HG02943 (cell line): ENCODE results near the gene GRID1.

ENCODE experiments used
- ATAC-seq: cut with Tn5 transposase; IDR thresholded peaks from one replicate; pipeline ENCODE4 v1.9.1; 2021; ENCODE audit warnings: mild to moderate bottlenecking, low read depth, moderate library complexity; ENCODE audit not compliant: unreplicated experiment

GRID1 gene

DNA sequence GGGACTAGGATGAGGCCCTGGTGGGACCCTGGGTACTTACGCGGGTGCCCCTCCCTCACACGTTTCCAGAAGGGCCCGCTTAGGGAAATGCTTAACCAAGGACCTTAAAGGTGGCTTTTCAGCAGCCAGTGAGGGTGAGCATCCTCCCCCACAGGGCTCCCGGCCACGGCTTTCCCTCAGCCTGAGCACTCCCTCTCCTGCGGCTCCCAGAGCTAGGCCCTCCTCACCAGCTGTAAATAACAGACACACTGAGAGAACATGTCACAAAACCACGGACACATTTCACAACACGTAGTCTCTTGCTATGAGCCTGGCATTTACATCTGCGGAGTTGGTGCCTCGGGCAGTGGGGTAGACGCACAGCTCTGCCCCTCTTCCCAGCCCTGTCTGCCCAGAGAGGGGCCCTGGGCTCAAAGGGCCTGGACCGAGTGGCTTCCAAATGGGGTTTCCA, 25.2 kb downstream of the GRID1 start:
- no peak for ATAC-seq

- ATAC-seq = no peak
Observed at GRCh38 chr10:86340991-86341260, 25.7 kb downstream of the GRID1 start.

DNA sequence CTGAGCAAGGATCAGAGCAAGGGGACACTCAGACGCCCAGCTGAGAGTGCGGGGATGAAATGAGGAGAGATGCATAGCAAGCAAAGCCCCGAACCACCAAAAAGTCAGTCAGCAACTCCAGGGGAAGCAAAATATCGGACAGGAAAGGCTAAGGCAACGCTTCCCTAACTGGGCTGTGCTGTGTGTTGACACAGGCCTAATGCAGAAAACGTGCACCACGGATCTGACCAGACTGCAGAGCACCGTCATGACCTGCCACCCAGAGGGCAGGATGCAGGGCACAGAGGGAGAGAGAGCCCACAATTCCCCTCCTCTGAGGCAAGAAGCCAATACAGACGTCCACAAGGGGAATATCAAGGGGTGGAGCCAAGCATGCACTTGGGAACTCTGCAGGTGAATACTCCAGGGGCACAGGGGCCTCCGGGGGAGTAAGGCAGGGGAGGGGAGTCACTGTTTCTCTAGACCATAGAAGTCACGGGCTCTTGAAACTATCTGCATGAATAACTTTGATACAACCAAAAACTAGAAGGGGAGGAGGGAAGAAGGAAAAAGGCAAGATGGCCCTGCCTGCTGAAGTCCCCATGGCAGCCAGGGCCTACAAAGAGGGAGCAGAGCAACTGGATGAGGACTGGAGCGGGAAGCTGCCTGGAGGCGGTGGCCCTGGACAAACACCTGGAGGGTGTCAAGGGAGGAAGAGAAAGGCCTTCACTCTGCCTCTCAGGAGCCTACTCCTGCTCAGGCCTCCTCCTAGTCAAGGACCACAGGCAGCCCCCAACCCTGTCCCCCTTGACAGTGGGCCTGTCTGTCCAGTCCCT, 26.2 kb downstream of the GRID1 start:
- no peak for ATAC-seq

- no peak for ATAC-seq
Observed at GRCh38 chr10:86339226-86339865, 27.2 kb downstream of the GRID1 start.

GRCh38 chr10:86337121-86337601, 29.4 kb downstream of the GRID1 start:
- ATAC-seq = no peak

DNA sequence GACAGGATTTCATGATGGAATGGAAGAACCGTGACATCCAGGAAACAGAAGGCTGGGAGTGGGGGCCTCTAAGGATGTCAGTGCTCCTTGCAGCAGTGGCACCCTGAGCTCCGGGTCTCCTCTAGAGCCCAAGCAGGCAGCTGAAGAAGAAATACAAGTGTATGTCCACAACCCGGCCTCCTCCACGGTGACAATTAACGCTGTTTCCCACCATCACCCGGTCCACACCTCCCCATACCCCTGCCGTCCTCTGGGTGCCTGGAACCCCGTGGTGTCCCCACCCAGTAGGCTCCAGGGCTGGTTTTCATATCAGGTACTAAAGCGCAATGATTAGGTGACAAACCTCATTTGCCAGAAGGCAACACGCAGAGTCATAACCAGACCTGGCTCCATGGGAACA, 30.3 kb downstream of the GRID1 start:
- ATAC-seq = no peak

DNA sequence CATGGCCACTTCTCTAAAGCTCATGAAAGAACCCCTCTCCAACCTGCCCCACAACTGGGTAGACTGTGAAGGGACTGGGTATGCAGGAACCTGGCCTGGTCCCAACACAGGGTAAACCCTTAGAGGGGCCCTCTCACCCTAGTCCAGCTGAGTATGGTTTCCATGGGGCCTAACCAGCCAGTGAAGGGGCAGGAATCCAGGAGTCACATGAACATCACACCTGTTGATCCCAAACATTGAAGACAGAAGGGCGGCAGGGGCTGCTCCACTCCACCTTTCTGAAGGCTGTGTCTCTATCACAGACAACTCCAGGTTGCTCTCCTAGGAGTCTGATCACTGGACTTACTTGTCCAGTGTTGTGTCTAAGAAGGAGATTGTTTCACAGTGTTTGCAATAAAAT, 30.8 kb downstream of the GRID1 start:
- ATAC-seq = no peak

DNA sequence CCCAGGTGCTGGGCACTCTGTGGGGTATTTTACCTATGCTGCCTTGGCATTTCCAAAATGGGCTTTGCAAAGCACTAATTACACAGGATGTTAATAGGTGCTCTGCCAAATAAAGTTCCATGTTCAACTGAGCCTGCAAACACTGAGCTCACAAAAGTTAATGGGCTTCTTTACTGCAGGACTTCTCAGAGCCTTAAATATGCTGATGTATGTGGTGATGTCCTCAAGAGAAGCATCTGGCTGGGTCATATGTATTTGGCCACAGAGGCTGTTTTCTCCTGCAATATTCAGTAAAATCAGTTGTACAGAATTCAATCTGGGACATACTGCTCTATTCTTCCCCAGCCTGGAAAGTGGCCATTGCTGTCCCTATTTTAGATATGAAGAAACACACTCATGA, 31.3 kb downstream of the GRID1 start:
- ATAC-seq = no peak

DNA sequence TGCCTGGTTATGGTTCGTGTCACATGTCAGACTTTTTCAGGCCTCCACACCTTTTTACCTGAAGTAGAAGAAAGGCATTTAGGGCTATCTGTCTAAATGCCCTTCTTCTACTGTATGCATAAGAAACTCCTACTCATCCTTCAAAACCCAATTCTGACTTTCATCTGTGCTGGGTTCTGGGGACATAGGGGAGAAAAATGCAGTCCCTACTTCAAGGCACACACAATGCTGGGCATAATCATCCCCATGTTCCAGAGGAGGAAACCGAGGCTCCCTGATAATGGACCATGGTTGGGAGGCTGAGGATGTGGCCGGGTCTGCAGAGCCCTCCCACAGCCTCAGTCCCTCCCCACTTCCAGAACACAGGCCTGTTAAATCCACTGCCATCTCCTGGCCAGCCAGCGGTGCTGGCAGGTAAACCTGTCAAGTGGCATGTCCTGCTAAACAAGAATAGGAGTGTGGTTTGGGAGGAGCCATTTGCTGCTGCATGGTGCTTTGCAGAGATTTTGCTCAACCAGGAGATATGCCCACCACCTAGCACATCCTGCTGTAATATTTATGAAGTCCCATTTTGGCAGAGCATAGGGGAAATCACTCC, 32.0 kb downstream of the GRID1 start:
- no peak for ATAC-seq

- ATAC-seq = no peak
Observed at GRCh38 chr10:86333826-86334487, 32.6 kb downstream of the GRID1 start.

- no peak for ATAC-seq
Observed at GRCh38 chr10:86331861-86332260, 34.7 kb downstream of the GRID1 start.

DNA sequence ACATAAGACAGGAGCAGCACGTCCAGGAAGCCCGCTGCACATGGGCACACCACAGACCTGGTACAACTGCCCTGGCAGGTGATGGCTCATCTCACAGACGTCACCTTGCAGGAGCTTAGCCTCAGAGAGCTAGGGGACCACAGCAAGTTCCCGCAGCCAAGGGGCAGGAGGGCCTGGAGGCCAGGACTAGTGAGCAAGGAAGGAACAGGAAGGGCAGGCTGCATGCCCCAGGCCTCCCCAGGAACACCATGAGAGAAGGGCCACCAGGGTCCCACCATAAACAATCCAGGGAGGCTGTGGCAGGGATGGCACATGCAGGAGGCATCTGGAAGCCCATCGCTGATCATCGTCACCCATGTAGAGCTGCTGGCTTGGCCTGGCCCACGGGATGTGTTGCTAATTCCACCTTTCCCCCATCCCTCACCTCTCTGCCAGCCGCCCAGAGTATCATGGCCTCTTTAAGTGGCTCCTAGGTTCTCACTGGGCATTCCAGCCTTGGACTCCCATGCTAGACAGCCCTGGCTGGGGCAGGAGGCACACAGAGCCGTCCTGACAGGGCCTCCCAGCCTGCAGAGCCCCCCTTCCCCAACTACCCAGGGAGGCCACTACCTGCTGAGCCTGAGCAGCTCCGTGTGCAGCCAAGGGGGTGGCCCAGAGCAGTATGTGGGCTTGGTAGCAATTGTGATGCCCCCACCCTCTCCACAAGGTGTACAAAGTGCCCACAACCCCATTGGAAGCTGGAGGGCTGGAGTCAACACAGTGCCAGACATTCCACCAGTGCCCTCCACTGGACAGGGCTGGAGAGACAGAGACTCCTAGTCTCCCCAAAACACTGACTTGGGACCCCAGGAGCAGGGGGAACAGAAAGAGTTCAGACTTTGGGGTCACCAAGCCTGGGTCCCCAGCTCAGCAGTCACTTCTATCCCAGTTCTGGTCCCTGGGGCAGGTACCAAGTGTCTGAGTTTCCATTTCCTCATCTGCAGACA, 35.5 kb downstream of the GRID1 start:
- no peak for ATAC-seq

DNA sequence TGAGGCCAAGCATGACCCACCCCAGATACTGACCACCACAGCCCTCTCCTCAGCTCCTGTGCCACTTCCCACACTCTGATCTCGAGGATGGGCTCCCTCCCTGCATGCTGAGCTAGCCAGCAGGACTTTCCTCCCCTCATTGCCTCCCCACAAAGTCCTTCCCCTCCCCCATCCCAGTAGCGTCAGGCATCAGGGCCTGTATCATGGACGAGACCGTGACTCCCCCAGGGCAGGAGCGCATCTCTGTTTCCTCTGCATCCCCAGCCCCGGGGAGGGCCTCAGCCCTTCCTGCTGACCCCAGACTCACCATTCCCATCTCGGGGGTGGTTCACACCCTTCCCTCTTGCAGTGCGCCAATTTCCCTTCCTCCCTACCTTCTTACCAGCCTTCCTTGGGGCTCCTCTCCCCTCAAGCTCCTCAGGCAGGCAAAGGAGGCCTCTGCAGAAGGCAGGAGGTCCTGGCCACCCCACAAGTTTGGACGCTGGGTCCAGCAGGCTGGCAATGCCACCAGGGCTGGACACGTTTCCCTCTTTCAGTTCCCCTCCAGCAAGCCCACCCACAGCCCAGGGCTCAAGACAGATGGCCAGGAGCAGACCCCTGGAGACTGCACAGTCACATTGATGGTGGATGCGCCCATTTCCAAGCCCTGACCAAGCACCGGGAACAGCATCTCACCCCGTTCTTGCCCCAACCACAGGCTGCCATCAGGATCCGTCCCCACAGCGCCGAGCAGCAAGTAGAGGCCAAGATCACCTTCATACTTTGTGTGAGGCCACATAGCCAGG, 36.5 kb downstream of the GRID1 start:
- no peak for ATAC-seq

DNA sequence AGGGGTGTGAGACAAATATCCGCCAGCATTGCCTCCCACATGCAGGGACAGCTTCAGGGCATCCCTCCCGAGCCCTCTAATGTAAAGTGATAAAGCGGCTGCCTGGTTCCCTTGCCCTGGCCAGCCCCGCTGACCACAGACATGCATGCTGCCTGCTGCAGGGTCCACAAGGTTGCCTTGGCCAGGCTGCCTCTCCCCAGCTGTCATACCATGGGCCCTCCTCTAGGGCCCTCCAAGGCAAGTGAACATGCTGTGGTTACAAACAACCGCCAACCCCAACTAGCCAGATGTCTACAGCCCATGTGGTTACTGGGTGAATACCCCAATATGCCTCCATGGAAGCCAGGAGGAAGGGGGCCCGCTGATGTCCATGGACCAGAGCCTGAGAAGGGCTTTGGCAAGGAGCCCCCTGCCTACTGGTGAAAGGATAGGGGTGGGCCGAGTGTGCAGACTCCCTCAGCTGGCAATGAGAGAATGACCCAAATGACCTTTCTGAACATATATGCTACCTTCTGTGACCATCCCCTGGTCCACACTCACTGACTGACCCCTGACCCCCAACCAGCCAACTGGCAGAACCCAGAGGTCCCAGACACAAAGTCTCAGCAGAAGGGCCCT, 37.4 kb downstream of the GRID1 start:
- ATAC-seq = no peak

DNA sequence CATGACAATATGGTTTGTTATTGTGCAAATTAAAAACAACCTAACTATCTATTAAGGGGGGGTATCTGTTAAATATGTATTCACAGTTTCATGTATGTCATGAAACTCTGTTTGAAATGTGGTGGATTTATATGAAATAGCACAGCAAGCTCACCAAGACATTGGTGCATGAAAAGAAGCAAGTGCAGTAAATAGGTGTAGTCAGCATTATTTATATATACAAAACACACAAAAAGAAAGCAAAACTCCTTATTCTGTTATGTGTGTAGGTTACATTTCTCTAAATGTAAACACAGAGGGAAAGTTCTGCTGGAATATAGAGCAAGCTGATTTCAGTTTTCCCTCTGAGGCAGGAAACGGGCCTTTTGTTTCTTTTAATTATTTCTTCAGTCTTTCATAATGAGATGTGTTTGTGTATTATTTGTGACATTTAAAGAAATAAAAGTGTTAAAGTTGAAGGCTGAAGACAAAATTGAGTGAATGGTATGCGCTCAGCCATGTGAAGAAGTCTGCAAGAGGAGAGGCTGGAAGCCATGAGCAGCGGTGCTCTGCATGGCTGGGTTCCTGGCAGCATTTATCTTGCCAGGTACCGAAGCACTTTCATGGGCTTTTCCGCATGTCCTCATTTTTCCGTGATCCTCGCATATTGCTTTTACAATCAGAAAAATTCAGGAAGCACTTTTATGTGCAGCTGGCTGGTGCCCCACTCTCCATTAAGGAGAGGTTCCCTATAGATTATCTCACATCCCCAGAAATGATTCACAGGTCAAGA, 38.5 kb downstream of the GRID1 start:
- no peak for ATAC-seq

DNA sequence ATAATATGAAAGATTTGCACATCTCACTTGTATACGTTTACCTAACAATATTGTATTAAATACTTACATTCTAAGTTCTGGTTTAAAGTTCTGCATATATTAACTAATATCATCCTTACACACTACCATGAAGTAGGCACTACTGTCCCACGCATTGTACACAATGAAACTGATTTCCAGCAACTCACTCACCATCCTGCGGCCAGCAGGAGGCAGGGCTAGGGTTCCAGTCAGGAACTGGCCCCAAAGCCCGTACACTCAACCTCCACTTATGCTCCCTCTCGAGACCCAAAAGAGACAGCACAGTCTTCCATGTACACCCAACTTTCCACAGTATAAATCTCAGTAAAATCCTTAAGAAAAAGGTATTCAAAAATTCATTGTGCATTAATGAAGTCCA, 41.4 kb downstream of the GRID1 start:
- no peak for ATAC-seq

DNA sequence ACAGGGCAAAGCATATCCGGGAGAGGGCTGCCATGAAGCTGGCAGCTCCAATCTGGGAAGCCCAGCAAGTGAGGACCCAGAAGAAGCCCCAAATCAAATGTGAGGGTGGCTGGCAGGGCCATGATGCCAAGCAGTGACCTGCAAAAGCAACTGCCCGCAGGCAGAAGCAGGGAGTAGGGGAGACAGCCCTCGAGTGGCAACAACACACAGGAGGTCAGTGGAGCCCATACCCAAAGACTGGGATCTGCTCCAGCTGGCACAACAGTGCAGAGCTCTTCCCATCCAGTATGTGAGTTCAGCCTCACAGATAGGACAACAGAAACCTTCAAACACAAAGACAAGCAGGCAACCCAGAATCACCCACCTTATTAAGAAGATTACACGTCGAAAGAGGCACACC, 45.0 kb downstream of the GRID1 start:
- no peak for ATAC-seq

- ATAC-seq = no peak
Observed at GRCh38 chr10:86319676-86320075, 46.9 kb downstream of the GRID1 start.
